ENCODE measurements around the gene MC4R.

Gene MC4R

DNA sequence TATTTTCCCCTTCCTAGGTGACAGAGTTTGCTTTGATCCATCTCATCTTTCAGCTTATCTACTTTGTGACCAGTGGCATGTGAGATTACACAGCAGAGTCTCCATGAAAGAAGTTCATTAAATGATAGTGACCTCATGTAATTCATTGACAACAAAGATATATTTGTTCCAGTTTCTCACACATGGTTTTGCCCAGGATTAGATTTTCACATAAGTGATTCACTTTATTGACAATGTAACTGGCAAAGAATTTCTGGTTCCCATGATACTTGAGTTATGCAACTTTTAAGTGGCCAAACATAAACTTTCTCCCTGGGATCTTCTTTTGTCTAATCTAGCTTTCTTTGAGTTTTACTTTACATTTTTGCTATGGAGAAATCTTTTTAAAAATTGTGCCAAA lies 50.0 kb downstream of the MC4R start:
- DNase-seq = no peak

Data from CD4-positive, alpha-beta T cell treated with Interferon alpha-2 for 1 hour (primary cell).